SK-N-SH (cell line): ENCODE results near the gene SMARCA4.

Experiments
- CTCF ChIP-seq: fragments of 200-600 bp; sonication (generic); IDR thresholded peaks from 2 replicates; pipeline ENCODE4 v1.6.1; 2017; ENCODE audit warnings: antibody characterized with exemption, mild to moderate bottlenecking, moderate library complexity
- ELF1 ChIP-seq: IDR thresholded peaks from 2 replicates; pipeline ENCODE4 v1.4.0; 2012
- EZH2phosphoT487 ChIP-seq: fragments of 200-600 bp; sonication (generic); IDR thresholded peaks from 2 replicates; pipeline ENCODE4 v1.6.1; 2017; ENCODE audit warnings: low read depth, mixed run types, mild to moderate bottlenecking, antibody characterized with exemption, moderate library complexity, borderline replicate concordance
- GABPA ChIP-seq: IDR thresholded peaks from 2 replicates; pipeline ENCODE4 v1.4.0; 2012; ENCODE audit warnings: low read depth, mild to moderate bottlenecking
- JUND ChIP-seq: IDR thresholded peaks from 2 replicates; pipeline ENCODE4 v1.4.0; 2012
- NRF1 ChIP-seq: IDR thresholded peaks from 2 replicates; pipeline ENCODE4 v1.6.1; 2012; ENCODE audit warnings: low read depth, mild to moderate bottlenecking, low read length
- RAD21 ChIP-seq: IDR thresholded peaks from 2 replicates; pipeline ENCODE4 v1.6.1; 2012; ENCODE audit warnings: mild to moderate bottlenecking, low read length
- REST ChIP-seq: IDR thresholded peaks from 2 replicates; pipeline ENCODE4 v1.6.1; 2012; ENCODE audit warnings: mild to moderate bottlenecking, low read depth, low read length, moderate library complexity
- SIN3A ChIP-seq: IDR thresholded peaks from 2 replicates; pipeline ENCODE4 v1.6.1; 2012; ENCODE audit warnings: low read depth, mild to moderate bottlenecking, low read length, moderate library complexity, borderline replicate concordance
- SMC3 ChIP-seq: IDR thresholded peaks from 2 replicates; pipeline ENCODE4 v1.6.1; 2012; ENCODE audit warnings: low read depth, low read length, improper control_type of control experiment
- TAF1 ChIP-seq: IDR thresholded peaks from 2 replicates; pipeline ENCODE4 v1.6.1; 2012; ENCODE audit warnings: low read depth, mild to moderate bottlenecking, low read length, moderate library complexity, borderline replicate concordance
- TEAD4 ChIP-seq: IDR thresholded peaks from 2 replicates; pipeline ENCODE4 v1.4.0; 2012; ENCODE audit warnings: mild to moderate bottlenecking, borderline replicate concordance; ENCODE audit not compliant: insufficient read depth
- USF1 ChIP-seq: IDR thresholded peaks from 2 replicates; pipeline ENCODE4 v1.4.0; 2012; ENCODE audit warnings: low read depth, borderline replicate concordance
- TF ChIP-seq, protein P1 (sequence below): IDR thresholded peaks from 2 replicates; pipeline ENCODE4; 2012

GRCh38 chr19:11087870-11088505 lies 127.2 kb downstream of the SMARCA4 start:
- TF ChIP-seq REST (no peak), GABPA (no peak), NRF1 (no peak), JUND (no peak), RAD21 (no peak), USF1 (no peak), CTCF (no peak), SMC3 (no peak), TAF1 (no peak), SIN3A (no peak), EZH2phosphoT487 (no peak), TEAD4 (no peak), ELF1 (no peak)
- TF ChIP-seq, protein P1, sequence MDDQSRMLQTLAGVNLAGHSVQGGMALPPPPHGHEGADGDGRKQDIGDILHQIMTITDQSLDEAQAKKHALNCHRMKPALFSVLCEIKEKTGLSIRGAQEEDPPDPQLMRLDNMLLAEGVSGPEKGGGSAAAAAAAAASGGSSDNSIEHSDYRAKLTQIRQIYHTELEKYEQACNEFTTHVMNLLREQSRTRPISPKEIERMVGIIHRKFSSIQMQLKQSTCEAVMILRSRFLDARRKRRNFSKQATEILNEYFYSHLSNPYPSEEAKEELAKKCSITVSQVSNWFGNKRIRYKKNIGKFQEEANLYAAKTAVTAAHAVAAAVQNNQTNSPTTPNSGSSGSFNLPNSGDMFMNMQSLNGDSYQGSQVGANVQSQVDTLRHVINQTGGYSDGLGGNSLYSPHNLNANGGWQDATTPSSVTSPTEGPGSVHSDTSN, result no peak
